ENCODE measurements around the gene AGAP1.

The AGAP1 gene

GRCh38 chr2:235955664-235956063, 461.8 kb downstream of the AGAP1 start:
- no peak for DNase-seq

- DNase-seq = no peak
Measured at GRCh38 chr2:235956281-235956970, 462.6 kb downstream of the AGAP1 start.

- no peak for DNase-seq
Measured at GRCh38 chr2:235957251-235957650, 463.4 kb downstream of the AGAP1 start.

GRCh38 chr2:235958221-235958930, 464.5 kb downstream of the AGAP1 start:
- DNase-seq = no peak

- DNase-seq = no peak
Measured at GRCh38 chr2:235958931-235959410, 465.1 kb downstream of the AGAP1 start.

DNA sequence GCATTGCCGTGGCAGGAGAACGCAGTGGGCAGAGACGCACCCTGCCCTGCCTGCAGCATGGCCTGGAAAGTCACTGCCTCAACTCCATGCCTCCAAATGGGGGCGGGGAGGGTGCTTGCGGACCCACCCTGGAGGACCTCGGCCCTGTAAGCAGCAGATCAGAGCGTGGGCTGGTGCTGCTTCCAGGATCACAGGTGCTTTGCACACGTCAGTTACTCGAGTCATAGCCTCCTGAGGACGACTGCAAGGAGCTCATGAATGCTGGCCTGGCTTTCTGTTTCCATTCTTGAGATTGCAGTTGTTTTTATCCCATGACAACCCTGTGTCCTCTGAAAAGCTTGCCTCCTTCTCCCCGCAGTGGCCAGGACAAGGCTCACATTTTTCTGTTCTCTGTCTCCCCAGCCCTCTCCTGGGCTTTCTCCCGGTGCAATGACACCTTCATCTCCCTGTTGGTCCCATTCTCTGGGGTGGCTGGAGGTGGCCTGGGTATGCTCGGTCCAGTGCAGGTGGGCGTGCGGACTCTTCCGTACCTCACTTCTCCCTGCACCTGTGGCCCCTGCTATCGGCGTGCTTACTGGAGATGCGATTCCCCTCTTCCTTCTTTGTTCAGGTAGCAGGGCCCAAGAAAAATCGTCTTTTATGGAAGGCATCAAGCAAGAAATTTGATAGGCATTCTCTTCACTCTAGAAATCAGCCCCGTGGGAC, 466.3 kb downstream of the AGAP1 start:
- no peak for DNase-seq

- DNase-seq = no peak
Measured at GRCh38 chr2:235960716-235961640, 467.1 kb downstream of the AGAP1 start.

DNA sequence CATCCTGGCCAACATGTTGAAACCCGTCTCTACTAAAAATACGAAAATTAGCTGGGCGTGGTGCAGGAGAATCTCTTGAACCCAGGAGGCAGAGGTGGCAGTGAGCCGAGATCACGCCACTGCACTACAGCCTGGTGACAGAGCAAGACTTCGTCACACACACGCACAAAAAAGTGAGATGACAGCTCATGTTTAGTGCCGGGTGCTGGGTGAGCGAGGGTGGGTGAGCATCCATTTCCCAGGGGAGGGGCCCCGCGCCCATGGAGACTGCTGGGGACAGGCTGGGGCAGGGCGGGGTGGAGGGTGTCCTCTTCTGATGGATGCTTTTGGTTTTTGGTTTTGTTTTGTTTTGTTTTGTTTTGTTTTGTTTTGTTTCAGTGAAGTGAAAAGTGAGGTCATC, 467.9 kb downstream of the AGAP1 start:
- DNase-seq = no peak

DNA sequence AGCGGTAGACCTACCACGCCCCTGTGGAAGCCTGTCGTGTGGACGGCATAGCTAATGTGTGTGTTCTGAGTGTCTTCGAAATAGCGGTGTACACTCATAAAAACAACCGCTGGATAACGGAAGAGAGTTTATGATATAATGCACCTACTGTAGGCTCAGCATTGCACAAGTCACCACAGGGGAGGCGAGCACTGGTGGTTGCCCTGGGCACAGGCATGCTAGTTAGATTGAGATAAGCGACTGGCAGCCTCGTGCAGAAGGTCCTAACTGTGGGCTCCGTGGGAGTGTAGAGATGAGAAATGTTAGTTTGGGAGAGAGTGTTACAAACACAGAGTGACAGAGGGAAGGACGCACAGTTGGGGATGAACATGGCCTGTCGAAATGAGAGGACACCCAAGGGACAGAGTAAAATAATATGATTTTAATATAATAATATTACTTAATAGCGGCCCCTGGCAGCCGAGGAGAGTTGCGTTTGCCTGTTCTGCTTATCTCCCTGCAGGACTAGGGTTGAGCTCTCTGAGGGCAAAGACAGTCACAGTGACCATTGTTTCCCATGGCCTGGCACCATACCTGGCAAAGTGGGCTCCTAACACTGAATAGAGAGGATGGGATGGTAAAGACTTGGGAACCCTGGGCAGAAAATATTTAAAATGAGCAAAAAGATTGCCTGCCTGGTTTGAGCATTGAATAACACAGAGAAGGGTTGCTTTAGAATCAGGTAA, 470.2 kb downstream of the AGAP1 start:
- no peak for DNase-seq

GRCh38 chr2:235964787-235965390, 471.0 kb downstream of the AGAP1 start:
- DNase-seq = no peak

- no peak for DNase-seq
Measured at GRCh38 chr2:235966396-235966795, 472.6 kb downstream of the AGAP1 start.

GRCh38 chr2:235966932-235967757, 473.3 kb downstream of the AGAP1 start:
- no peak for DNase-seq

- no peak for DNase-seq
Measured at GRCh38 chr2:235968155-235968554, 474.3 kb downstream of the AGAP1 start.

DNA sequence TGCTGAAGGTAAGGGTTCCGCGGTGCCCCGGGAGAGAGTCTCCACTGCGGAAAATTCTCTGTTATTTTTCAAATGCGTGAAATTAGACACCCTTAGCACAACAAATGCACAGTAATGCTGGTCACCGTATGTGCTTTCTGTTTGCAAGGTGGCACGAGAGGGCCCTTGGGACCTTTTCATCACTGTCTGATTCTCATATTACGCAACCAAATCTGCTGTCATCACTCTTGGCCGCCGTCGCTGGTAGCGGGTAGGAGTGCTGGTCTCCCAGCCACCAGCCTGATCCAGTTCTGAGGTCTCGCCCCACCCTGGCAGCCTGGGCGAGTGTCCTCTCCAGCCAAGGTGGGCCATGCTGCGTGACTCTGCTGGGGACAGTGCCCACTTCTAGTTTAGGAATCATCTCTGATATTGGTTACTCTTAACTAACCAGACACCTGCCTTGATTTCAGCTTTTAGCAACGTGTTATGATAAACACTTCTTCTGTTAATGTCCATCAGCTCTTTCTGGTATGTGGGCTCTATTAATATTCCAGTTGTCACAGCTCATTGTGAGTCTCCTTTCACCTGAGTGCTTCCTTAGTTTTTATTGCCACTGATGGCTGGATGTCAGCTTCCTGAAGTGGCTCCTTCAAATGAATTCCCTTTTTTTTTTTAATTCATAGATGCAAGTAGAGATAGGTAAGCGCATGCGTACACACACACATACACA, 474.9 kb downstream of the AGAP1 start:
- no peak for DNase-seq

GRCh38 chr2:235970204-235971040, 476.6 kb downstream of the AGAP1 start:
- no peak for DNase-seq

DNA sequence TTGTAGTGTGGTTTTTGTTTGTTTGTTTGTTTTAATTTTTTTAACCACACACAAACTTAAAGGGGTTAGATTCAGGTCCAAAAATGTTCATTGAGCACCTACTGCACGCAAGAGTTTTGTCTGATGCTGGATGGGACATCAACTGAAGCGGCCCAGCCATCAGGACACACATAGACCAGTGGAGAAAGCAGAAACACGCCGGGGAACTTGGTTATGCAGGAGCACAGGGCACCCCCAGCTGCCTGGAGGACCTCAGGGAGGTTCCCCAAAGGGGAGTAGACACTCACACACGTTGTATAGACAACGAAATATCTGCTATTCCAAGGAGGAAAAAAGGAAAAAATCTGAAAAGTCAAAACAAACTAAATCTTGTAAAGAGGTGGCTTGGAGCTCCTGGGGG, 482.7 kb downstream of the AGAP1 start:
- no peak for DNase-seq

- no peak for DNase-seq
Measured at GRCh38 chr2:235976956-235977355, 483.1 kb downstream of the AGAP1 start.

DNA sequence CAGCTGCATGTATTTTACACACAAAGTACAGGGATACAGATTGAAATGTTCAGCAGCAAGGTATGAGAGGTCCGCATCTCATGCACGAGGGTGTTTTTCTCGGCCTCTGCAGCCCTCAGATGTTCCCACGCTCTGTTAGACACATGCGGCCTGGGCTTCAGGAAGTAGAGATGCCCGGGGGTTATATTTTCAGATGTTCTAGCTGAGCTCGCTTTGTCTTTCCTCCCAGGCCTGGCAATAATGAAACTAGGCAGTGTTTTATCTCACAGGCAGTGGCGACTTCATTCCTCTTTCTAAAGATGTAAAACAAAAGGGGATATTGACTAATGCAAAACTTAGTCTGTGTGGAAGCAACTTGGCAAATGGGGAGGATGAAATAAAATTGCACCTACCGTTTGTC, 483.6 kb downstream of the AGAP1 start:
- no peak for DNase-seq

GRCh38 chr2:235978022-235978421, 484.2 kb downstream of the AGAP1 start:
- DNase-seq = no peak
